Stimulated activated CD8-positive, alpha-beta memory T cell treated with anti-CD3 and anti-CD28 coated beads, Interleukin-2, amount 100 ng/mL, for 1 hour (primary cell): ENCODE data around the gene ADORA3.

Experiments
- DNase-seq, 2 donors: peaks; one replicate each; pipeline ENCODE4 v3.0.0-alpha.2; 2020; ENCODE audit warnings: low read depth in 2 of 2

Gene ADORA3

DNA sequence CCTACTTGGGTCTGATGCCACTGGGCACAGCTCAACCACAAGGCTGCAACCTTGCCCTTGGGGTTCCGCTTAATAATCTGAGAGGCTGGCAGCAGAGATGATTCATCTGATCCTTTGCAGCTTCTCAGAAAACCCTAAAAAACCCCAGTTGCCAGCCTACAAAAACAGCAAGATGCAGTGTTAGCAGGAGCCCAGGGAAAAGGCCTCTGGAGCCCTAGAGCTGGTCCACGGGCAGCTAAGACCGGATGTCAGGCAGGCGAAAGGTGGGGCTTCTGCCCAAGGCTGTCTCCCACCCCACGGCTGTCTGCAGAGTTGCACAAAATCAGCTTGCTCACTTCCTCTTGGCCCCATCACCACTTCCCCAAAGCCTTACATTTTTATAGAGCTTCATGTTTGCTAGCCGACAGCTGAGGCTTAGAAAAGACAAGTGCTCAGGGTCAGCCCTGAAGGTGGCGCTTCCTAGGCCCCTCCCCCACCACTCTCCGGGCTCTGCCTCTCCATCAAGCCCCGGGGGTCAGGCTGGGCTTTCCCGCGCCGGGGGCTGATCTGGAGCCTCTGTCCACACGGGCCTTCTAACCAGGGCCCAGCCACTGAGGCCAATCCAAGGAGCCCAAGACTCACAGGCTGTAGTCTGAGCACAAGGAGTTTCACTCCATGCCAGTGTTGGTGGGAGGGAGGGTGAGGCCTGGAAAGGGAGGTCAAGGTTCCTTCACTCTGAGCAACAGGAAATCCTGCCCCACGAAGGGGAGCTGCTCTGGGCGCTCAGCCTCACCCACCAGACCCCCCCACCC is 4.2 kb upstream of the ADORA3 start:
- DNase-seq, result peak; percentile 43 to 48

GRCh38 chr1:111506561-111506960 is 3.1 kb upstream of the ADORA3 start:
- DNase-seq, result no peak

DNA sequence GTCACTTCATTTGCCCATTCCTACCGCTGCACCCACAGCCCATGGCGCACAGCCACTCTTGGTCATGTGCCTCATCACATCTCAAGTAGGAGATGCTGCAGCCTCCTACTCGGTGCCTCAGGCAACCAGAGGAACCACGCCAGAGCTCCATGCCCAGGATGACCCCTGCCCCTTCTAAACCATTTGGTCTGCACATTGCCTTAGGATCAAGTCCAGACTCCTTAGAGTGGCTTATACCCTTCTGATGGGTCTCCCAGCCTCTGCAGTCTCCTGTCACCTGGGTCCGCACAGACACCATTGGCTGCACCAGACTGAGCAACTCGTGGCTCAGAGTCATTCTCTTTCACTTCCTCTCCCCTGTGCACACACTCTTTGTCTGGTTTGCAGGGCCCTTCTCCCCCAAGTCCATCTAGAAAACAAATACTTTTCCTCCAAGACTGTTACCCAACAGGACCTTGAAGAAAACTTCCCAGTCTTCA is 2.2 kb upstream of the ADORA3 start:
- no peak for DNase-seq

- DNase-seq, result no peak
These were observed 664 bp upstream of the ADORA3 start for GRCh38 chr1:111504097-111504496.

GRCh38 chr1:111501645-111502044 is 1.8 kb downstream of the ADORA3 start:
- DNase-seq, result no peak

- DNase-seq, result no peak
These were observed 4.2 kb downstream of the ADORA3 start for GRCh38 chr1:111499026-111499785.

- no peak for DNase-seq
These were observed 5.8 kb downstream of the ADORA3 start for GRCh38 chr1:111497592-111497991.

DNA sequence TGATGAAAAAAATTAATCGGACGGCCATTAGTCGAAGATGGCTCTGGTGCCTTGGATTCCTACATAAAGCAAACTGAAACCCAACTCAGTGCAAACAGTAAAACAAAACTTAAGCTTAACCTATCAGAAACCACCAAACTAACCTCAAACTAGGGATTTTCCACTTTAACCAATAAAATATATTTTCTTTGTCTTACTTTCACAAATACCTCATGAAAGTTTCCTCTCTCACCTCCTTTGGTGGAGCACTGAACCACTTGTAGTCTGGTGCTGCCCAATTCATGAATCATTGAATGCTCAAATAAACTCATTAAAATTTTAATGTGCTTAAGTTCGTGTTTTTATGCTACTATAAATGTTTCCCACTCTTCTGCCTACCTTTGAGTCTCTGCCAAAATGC is 7.0 kb downstream of the ADORA3 start:
- DNase-seq, result no peak

- no peak for DNase-seq
These were observed 12.4 kb downstream of the ADORA3 start for GRCh38 chr1:111491070-111491469.

- no peak for DNase-seq
These were observed 13.2 kb downstream of the ADORA3 start for GRCh38 chr1:111490220-111490619.

- no peak for DNase-seq
These were observed 13.8 kb downstream of the ADORA3 start for GRCh38 chr1:111489604-111490003.

- DNase-seq, result no peak
These were observed 14.8 kb downstream of the ADORA3 start for GRCh38 chr1:111488669-111489068.

DNA sequence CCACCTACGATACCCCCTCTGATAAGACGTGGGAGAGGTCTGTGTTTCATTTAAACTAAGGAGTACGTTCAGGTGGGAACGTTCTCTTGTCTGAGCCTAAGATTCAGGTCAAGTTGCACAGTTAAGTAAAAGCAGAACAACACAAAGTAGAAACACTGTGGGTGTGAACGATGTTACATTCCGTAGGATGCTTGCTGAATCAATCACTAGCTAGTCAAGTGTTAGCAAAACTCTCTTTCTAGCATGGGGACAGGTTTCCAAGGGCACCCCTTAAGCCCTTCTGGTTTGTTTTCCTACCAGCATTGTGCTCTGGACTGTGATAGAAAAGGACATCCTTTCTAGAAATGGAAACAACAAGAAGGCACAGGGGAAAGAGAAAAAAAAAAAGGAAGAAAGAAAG is 16.3 kb downstream of the ADORA3 start:
- no peak for DNase-seq

DNA sequence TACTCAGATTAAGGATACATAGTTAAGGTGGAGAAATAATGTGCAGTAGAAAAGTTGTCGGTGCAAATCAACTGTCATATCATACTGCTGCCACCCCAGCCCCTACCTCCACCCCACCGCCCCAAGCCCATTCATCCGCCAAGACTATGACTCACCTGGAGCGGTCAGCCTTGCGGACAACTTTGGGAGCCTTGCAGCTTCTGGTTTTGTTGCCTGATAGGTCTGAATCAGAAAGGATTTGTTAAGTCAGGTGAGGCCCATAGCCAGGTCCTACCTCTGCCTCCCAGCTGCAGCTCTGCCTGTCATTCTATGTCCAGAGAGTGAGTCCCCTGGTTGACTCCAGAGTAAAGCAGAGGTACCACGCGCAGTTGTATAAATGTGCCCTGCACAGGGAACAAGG is 17.0 kb downstream of the ADORA3 start:
- no peak for DNase-seq

DNA sequence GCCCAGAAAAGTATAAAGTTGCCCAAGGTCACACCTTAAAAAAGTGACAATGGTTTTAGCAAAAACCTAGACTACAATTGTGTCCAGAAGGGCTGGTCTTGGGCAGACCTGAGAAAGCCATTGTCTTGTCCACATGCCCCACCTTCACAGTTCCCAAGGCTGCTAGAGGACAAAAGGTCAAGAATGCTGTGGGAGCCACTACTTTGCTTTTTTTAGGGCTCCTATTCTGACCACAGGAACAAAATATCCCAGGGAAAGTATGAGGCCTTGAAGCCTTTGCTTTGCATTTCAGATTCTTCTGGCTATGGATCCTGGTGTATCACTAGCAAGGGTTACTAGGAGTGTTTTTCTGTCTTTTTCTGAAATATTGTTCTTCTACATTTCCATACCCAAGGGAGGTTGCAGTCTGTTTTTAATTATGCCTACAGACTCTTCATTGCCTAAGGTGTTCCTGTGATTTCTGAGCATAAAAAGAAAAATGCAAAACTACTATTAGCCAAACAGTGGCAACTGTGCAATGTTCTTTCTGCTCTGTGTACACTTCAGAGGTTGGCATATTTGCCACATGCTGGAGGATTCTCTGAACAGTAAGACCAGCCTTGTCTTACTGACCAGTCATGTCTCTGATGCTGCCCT is 18.9 kb downstream of the ADORA3 start:
- DNase-seq, result no peak

- DNase-seq, result no peak
These were observed 19.6 kb downstream of the ADORA3 start for GRCh38 chr1:111483876-111484275.

DNA sequence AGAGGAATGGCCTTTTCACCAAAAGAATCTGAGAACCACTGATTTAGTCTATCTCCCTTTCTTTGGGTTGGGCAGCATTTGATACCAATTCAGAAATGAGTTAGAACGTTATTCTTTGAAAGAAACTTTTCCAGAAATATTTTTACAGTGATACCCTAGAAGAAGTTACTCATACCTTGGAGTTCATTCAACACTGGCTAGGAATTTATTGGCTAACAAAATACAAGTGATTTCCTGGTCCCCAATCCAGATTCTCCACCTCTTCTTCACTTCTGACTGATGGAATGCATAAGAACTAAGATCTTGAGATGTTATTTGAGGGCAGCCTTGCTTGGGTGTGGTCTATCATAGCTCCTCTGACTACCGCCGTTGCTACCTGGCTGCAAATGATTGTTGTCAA is 20.3 kb downstream of the ADORA3 start:
- no peak for DNase-seq

- DNase-seq, result peak in 1 of 2 donors; percentile 30
These were observed 21.8 kb downstream of the ADORA3 start for GRCh38 chr1:111481387-111482221.

- no peak for DNase-seq
These were observed 22.8 kb downstream of the ADORA3 start for GRCh38 chr1:111480674-111481073.

DNA sequence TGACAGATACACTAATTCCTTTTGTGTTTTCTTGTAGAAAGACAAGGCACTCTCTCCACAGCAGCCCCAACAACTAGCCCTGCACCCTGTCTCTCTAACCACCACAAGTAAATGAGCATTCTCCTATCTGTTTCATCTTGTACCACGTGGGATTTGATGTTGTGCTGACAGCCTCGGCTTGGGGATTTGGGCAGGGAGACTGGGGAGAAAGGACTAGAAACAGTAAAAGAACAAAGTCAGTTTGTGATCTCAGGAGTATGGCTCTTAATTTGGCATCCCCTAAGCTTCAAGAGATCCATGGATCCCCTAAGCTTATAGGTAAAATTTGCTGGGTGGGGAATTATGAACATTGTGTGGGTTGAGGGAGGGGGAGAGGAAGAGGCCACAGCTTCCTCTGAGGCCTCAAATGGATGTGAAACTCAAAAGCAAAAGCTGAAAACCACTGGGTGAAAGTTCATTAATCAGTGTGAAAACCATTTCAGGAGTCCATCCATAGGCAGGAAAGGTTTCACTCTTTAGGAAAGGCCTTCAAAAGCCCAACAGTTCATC is 26.6 kb downstream of the ADORA3 start:
- DNase-seq, result no peak

DNA sequence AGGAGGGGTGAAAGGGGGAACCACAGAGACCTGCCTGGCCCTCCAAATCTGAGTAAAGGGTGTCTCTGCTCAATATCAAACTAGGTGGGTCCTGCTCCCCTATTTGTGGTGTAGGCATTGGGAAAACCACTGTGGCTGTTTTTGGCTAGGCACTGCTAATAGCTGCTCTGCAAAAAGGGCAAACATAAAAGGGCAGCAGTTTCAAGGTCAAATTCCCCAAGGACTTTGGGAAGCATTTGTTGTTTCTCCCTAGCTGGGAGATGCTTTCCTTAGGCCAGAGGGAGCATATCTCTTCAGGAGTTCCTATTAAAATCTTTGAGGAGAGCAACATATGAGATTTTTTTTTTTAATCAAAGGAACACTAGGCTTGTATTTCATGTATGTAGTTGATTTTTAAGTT is 27.2 kb downstream of the ADORA3 start:
- DNase-seq, result no peak
